ENCODE measurements around the gene PTPRU. TPM values are rescaled to one million over a fixed set of nuclear protein-coding genes. Genes with fewer than 3 reads are reported as not detected.

PTPRU gene
- total RNA-seq, 6 experiments from 2014 or later: 5.6 to 8.1 (median 7.0) TPM

GRCh38 chr1:29279406-29279805, 43.1 kb downstream of the PTPRU start:
- H3K27me3 Mint-ChIP-seq (ENCODE audit: insufficient read depth): no peaks in the 10 kb centered on the region
- no peak overlapping the region; the same call in 1 of the 2 replicates for H3K4me3 Mint-ChIP-seq
- H3K27ac Mint-ChIP-seq: 0 out of 2 replicates have a peak overlapping the region, but pooled peaks have one; percentile 16
- peaks cover 4% of the 10 kb centered on the region; the same call in 1 of the 2 replicates for H3K36me3 Mint-ChIP-seq (ENCODE audit: low read depth)
- H3K4me1 Mint-ChIP-seq (ENCODE audit: low read depth): peaks cover 22% of the 10 kb centered on the region
- no peak for DNase-seq
- H3K9me3 Mint-ChIP-seq: no peaks in the 10 kb centered on the region
- no peak for TF ChIP-seq CTCF (IDR thresholded peaks at IDR 0.05)

GRCh38 chr1:29279951-29280391, 43.6 kb downstream of the PTPRU start:
- H3K4me1 Mint-ChIP-seq (ENCODE audit: low read depth): peaks cover 22% of the 10 kb centered on the region
- H3K27ac Mint-ChIP-seq: peak overlapping the region; percentile 66; the same call in 1 of the 2 replicates
- H3K4me3 Mint-ChIP-seq: no peak overlapping the region
- DNase-seq: no peak
- peaks cover 4% of the 10 kb centered on the region; the same call in 1 of the 2 replicates for H3K36me3 Mint-ChIP-seq (ENCODE audit: low read depth)
- H3K27me3 Mint-ChIP-seq (ENCODE audit: insufficient read depth): peaks cover 3% of the 10 kb centered on the region; the same call in 1 of the 2 replicates
- no peak for TF ChIP-seq CTCF (IDR thresholded peaks at IDR 0.05)
- H3K9me3 Mint-ChIP-seq: no peaks in the 10 kb centered on the region

GRCh38 chr1:29280409-29281131, 44.2 kb downstream of the PTPRU start:
- H3K27ac Mint-ChIP-seq: peak overlapping the region; percentile 66
- peak overlapping the region; percentile 16; the same call in 1 of the 2 replicates for H3K4me3 Mint-ChIP-seq
- H3K27me3 Mint-ChIP-seq (ENCODE audit: insufficient read depth): peaks cover 3% of the 10 kb centered on the region; the same call in 1 of the 2 replicates
- no peak for TF ChIP-seq CTCF (IDR thresholded peaks at IDR 0.05)
- H3K36me3 Mint-ChIP-seq (ENCODE audit: low read depth): peaks cover 4% of the 10 kb centered on the region; the same call in 1 of the 2 replicates
- H3K9me3 Mint-ChIP-seq: no peaks in the 10 kb centered on the region
- H3K4me1 Mint-ChIP-seq (ENCODE audit: low read depth): peaks cover 22% of the 10 kb centered on the region
- peak; percentile 60 for DNase-seq

GRCh38 chr1:29281571-29281970, 45.2 kb downstream of the PTPRU start:
- Mint-ChIP-seq H3K27ac (no peak overlapping the region), H3K4me1 (ENCODE audit: low read depth) (peaks cover 22% of the 10 kb centered on the region), H3K4me3 (no peak overlapping the region), H3K36me3 (ENCODE audit: low read depth) (peaks cover 4% of the 10 kb centered on the region; the same call in 1 of the 2 replicates), H3K9me3 (no peaks in the 10 kb centered on the region), H3K27me3 (ENCODE audit: insufficient read depth) (peaks cover 3% of the 10 kb centered on the region; the same call in 1 of the 2 replicates)
- TF ChIP-seq CTCF (IDR thresholded peaks at IDR 0.05): no peak
- no peak for DNase-seq

- H3K9me3 Mint-ChIP-seq: no peaks in the 10 kb centered on the region
- H3K36me3 Mint-ChIP-seq (ENCODE audit: low read depth): no peaks in the 10 kb centered on the region
- H3K4me1 Mint-ChIP-seq (ENCODE audit: low read depth): peaks cover 22% of the 10 kb centered on the region
- DNase-seq: no peak
- TF ChIP-seq CTCF (IDR thresholded peaks at IDR 0.05): no peak
- peaks cover 3% of the 10 kb centered on the region; the same call in 1 of the 2 replicates for H3K27me3 Mint-ChIP-seq (ENCODE audit: insufficient read depth)
- no peak overlapping the region for H3K4me3 Mint-ChIP-seq
- no peak overlapping the region for H3K27ac Mint-ChIP-seq
These were observed 46.0 kb downstream of the PTPRU start for GRCh38 chr1:29282135-29282923.

All from HFFc6 (cell line).